HG02763 (cell line): ENCODE results near the gene KXD1.
"Not testable (repeated sequence)": the region's sequence is repeated elsewhere in the genome, so short reads cannot be mapped to it uniquely, and the experiment has no call there.

Source experiments
- ATAC-seq: cut with Tn5 transposase; IDR thresholded peaks from one replicate; pipeline ENCODE4 v1.9.1; 2021; ENCODE audit warnings: mild to moderate bottlenecking, moderate library complexity; ENCODE audit not compliant: unreplicated experiment

Gene KXD1

GRCh38 chr19:18533058-18533457, 24.6 kb upstream of the KXD1 start:
- no peak for ATAC-seq

GRCh38 chr19:18536475-18536874, 21.2 kb upstream of the KXD1 start:
- ATAC-seq: no peak

GRCh38 chr19:18537431-18537830, 20.2 kb upstream of the KXD1 start:
- ATAC-seq: no peak

- no peak for ATAC-seq
These were observed 19.6 kb upstream of the KXD1 start for GRCh38 chr19:18538115-18538514.

GRCh38 chr19:18539372-18539771, 18.3 kb upstream of the KXD1 start:
- ATAC-seq: no peak

- ATAC-seq: not testable (repeated sequence)
These were observed 17.5 kb upstream of the KXD1 start for GRCh38 chr19:18540200-18540599.

- no peak for ATAC-seq
These were observed 16.2 kb upstream of the KXD1 start for GRCh38 chr19:18541258-18541991.

- ATAC-seq: no peak
These were observed 15.4 kb upstream of the KXD1 start for GRCh38 chr19:18541992-18542940.

GRCh38 chr19:18542941-18543813, 14.5 kb upstream of the KXD1 start, which contains the start of gene FKBP8:
TSS of gene FKBP8 (minus strand) at chr19:18543573. CDS start at chr19:18541970, 1,603 bp downstream.
- ATAC-seq: peak; percentile 90

GRCh38 chr19:18543814-18544475, 13.7 kb upstream of the KXD1 start:
- peak; percentile 41 for ATAC-seq

- no peak for ATAC-seq
These were observed 6.0 kb upstream of the KXD1 start for GRCh38 chr19:18551631-18552030.

GRCh38 chr19:18558202-18558555, 509 bp downstream of the KXD1 start:
- no peak for ATAC-seq

- no peak for ATAC-seq
These were observed 934 bp downstream of the KXD1 start for GRCh38 chr19:18558604-18559003.

GRCh38 chr19:18559685-18560084, 2.0 kb downstream of the KXD1 start:
- ATAC-seq: no peak

GRCh38 chr19:18562086-18562485, 4.4 kb downstream of the KXD1 start:
- ATAC-seq: no peak

- ATAC-seq: no peak
These were observed 9.3 kb downstream of the KXD1 start for GRCh38 chr19:18566953-18567352.

GRCh38 chr19:18568367-18568766, 10.7 kb downstream of the KXD1 start:
- ATAC-seq: no peak

GRCh38 chr19:18571564-18572344, 14.1 kb downstream of the KXD1 start, which contains the start of gene UBA52:
TSS of gene UBA52 (plus strand) at chr19:18571857. CDS start at chr19:18573301, 1,444 bp downstream.
- peak; percentile 91 for ATAC-seq

- no peak for ATAC-seq
These were observed 17.1 kb downstream of the KXD1 start for GRCh38 chr19:18574691-18575291.
